ENCODE measurements around the gene MDK. TPM values are rescaled to one million over a fixed set of nuclear protein-coding genes. Genes with fewer than 3 reads are reported as not detected.
A peak's percentile ranks its signal among the peaks of the same experiment; 100 is the strongest.

The MDK gene
- total and polyA plus RNA-seq, 2 of the 13 experiments (the other 11 are each of a cell fraction or from before 2014, with no cell fraction given) = 312 to 407 TPM

DNA sequence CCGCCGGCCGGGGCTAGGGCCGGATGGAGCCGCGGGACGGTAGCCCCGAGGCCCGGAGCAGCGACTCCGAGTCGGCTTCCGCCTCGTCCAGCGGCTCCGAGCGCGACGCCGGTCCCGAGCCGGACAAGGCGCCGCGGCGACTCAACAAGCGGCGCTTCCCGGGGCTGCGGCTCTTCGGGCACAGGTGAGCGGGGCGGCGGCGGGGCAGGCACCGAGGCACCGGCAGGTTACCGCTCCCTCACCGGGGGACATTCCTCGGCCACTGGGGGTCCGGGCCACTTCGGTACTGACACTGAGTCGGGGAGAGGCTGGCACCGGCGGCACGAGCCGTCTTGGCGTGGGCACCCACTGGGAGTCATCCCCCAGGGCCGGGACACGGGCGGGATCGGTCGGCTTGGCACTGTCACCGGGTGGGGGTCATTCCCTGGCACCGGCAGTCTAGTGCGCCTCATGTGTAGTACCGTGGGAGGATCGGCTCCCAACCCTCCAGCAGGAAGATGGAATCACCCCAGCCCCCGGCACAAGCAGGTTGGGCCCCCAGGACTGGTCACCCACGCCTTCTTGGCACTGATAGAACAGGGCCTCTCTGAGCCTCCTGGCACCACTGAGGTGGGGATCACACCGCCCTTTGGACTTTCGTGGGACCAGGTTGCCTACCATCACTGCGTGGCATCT lies 33.7 kb upstream of the MDK start:
- no peak for DNase-seq (ENCODE audit: low spot score)
- no peaks in the 10 kb centered on the region for H4K20me1 ChIP-seq (ENCODE audit: insufficient read depth, low read length)
- H2AFZ ChIP-seq (ENCODE audit: low read length) = no peak overlapping the region
- BruUV-seq (replicated peaks) = no TSS peak
- peaks cover 70% of the 10 kb centered on the region for H3K4me1 ChIP-seq (ENCODE audit: insufficient read depth, low read length)
- H3K9me3 ChIP-seq (ENCODE audit: low read length) = no peaks in the 10 kb centered on the region
- no peak for FAIRE-seq
- H3K36me3 ChIP-seq (replicated peaks in 1 of 2; ENCODE audit: control insufficient read depth in 1 of 2, insufficient read depth in 2 of 2, low read length in 2 of 2) = no peaks in the 10 kb centered on the region
- peak overlapping the region; percentile 73 for H3K9ac ChIP-seq (ENCODE audit: insufficient read depth, low read depth, low read length)
- peak overlapping the region; percentile 94 for H3K4me2 ChIP-seq (ENCODE audit: low read depth, low read length)
- H3K4me3 ChIP-seq (replicated peaks in 1 of 3; ENCODE audit: insufficient read depth in 1 of 3, low read depth in 2 of 3, low read length in 3 of 3) = peak overlapping the region; percentile 73 to 99 (median 88)
- no peak overlapping the region for H3K27ac ChIP-seq (ENCODE audit: extremely low read length, insufficient read depth, low read length)
- H3K79me2 ChIP-seq (ENCODE audit: insufficient read depth, low read length) = peaks cover 10% of the 10 kb centered on the region
- ATAC-seq = peak; percentile 20
- intact Hi-C loops (cut with micrococcal nuclease; ENCODE audit: unreplicated experiment) = no loop called here
- ChIA-PET POLR2A (interaction anchor here (1.4 to 1.9 kb wide), 2 partner anchors 32 to 105 kb away, joined by 4 to 5 read pairs; no protein-coding TSS in a partner anchor), CTCF (ENCODE audit: low intra/inter-chr PET ratio, low total read pairs) (no interaction called here)
- H3K27me3 ChIP-seq (ENCODE audit: control insufficient read depth in 1 of 2, insufficient read depth in 2 of 2, low read length in 2 of 2) = peaks cover 0 to 9% of the 10 kb centered on the region in 2 experiments; a peak in 3 of 5 replicates
- in situ Hi-C loops (cut with HindIII; ENCODE audit: extremely low pct_ligation_motif_present, low pct_unique_long_range_greater_than_20kb) = no loop called here
- WGBS (ENCODE audit: low lambda C conversion rate) = 76% methylated on average over 19 of the region's 63 CpGs
- TF ChIP-seq HES4 (CRISPR knock-in tag; IDR thresholded peaks at IDR 0.05; ENCODE audit: borderline replicate concordance) (no peak), RFX5 (IDR thresholded peaks at IDR 0.05; ENCODE audit: low read depth, low read length) (no peak), KAT7 (CRISPR knock-in tag; IDR thresholded peaks at IDR 0.05; ENCODE audit: borderline replicate concordance) (peak; percentile 69; the same call in 1 of the 2 replicates), MIER3 (CRISPR knock-in tag; IDR thresholded peaks at IDR 0.05; ENCODE audit: borderline replicate concordance) (no peak), BRD4 (CRISPR knock-in tag; IDR thresholded peaks at IDR 0.05) (peak; percentile 64; the same call in 1 of the 2 replicates), ZNF225 (CRISPR knock-in tag; IDR thresholded peaks at IDR 0.05) (no peak), ZNF598 (CRISPR knock-in tag; IDR thresholded peaks at IDR 0.05; ENCODE audit: borderline replicate concordance) (no peak), ZNF274 (CRISPR knock-in tag; IDR thresholded peaks at IDR 0.05) (no peak), PHF8 (CRISPR knock-in tag; IDR thresholded peaks at IDR 0.05) (peak; percentile 57; the same call in 1 of the 2 replicates)
- TF ChIP-seq, protein P1, sequence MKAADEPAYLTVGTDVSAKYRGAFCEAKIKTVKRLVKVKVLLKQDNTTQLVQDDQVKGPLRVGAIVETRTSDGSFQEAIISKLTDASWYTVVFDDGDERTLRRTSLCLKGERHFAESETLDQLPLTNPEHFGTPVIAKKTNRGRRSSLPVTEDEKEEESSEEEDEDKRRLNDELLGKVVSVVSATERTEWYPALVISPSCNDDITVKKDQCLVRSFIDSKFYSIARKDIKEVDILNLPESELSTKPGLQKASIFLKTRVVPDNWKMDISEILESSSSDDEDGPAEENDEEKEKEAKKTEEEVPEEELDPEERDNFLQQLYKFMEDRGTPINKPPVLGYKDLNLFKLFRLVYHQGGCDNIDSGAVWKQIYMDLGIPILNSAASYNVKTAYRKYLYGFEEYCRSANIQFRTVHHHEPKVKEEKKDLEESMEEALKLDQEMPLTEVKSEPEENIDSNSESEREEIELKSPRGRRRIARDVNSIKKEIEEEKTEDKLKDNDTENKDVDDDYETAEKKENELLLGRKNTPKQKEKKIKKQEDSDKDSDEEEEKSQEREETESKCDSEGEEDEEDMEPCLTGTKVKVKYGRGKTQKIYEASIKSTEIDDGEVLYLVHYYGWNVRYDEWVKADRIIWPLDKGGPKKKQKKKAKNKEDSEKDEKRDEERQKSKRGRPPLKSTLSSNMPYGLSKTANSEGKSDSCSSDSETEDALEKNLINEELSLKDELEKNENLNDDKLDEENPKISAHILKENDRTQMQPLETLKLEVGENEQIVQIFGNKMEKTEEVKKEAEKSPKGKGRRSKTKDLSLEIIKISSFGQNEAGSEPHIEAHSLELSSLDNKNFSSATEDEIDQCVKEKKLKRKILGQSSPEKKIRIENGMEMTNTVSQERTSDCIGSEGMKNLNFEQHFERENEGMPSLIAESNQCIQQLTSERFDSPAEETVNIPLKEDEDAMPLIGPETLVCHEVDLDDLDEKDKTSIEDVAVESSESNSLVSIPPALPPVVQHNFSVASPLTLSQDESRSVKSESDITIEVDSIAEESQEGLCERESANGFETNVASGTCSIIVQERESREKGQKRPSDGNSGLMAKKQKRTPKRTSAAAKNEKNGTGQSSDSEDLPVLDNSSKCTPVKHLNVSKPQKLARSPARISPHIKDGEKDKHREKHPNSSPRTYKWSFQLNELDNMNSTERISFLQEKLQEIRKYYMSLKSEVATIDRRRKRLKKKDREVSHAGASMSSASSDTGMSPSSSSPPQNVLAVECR (CRISPR knock-in tag; IDR thresholded peaks at IDR 0.05; ENCODE audit: borderline replicate concordance) = peak; percentile 30; the same call in 1 of the 2 replicates
- TF ChIP-seq, protein P2, sequence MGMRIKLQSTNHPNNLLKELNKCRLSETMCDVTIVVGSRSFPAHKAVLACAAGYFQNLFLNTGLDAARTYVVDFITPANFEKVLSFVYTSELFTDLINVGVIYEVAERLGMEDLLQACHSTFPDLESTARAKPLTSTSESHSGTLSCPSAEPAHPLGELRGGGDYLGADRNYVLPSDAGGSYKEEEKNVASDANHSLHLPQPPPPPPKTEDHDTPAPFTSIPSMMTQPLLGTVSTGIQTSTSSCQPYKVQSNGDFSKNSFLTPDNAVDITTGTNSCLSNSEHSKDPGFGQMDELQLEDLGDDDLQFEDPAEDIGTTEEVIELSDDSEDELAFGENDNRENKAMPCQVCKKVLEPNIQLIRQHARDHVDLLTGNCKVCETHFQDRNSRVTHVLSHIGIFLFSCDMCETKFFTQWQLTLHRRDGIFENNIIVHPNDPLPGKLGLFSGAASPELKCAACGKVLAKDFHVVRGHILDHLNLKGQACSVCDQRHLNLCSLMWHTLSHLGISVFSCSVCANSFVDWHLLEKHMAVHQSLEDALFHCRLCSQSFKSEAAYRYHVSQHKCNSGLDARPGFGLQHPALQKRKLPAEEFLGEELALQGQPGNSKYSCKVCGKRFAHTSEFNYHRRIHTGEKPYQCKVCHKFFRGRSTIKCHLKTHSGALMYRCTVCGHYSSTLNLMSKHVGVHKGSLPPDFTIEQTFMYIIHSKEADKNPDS (CRISPR knock-in tag; IDR thresholded peaks at IDR 0.05) = no peak
- TF ChIP-seq, protein P3, sequence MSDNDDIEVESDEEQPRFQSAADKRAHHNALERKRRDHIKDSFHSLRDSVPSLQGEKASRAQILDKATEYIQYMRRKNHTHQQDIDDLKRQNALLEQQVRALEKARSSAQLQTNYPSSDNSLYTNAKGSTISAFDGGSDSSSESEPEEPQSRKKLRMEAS (IDR thresholded peaks at IDR 0.05) = no peak
- TF ChIP-seq, protein P4, sequence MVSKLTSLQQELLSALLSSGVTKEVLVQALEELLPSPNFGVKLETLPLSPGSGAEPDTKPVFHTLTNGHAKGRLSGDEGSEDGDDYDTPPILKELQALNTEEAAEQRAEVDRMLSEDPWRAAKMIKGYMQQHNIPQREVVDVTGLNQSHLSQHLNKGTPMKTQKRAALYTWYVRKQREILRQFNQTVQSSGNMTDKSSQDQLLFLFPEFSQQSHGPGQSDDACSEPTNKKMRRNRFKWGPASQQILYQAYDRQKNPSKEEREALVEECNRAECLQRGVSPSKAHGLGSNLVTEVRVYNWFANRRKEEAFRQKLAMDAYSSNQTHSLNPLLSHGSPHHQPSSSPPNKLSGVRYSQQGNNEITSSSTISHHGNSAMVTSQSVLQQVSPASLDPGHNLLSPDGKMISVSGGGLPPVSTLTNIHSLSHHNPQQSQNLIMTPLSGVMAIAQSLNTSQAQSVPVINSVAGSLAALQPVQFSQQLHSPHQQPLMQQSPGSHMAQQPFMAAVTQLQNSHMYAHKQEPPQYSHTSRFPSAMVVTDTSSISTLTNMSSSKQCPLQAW (CRISPR knock-in tag; IDR thresholded peaks at IDR 0.05) = no peak
- TF ChIP-seq, protein P5, sequence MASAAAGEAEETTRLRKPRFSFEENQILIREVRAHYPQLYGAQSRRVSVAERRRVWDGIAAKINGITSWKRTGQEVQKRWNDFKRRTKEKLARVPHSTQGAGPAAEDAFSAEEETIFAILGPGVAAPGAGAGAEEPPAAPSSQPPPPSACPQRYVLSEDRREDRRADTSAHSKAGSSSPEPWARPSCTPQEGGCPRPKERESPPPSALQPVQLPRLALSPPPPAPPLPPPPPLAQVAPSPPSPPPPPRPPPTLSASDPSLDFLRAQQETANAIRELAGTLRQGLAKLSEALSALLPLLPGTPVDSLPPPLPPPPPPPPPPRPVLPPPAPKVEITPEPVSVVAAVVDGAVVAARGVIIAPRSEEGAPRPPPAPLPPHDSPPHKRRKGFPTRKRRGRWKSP (CRISPR knock-in tag; IDR thresholded peaks at IDR 0.05) = no peak

Measured in HepG2 (cell line).